HG03460 (cell line): ENCODE measurements around the gene ZBTB7A.
"Not testable (repeated sequence)": the region's sequence is repeated elsewhere in the genome, so short reads cannot be mapped to it uniquely, and the experiment has no call there.

Experiments
- ATAC-seq: cut with Tn5 transposase; IDR thresholded peaks from one replicate; pipeline ENCODE4 v1.9.1; 2021; ENCODE audit not compliant: unreplicated experiment

Gene ZBTB7A

DNA sequence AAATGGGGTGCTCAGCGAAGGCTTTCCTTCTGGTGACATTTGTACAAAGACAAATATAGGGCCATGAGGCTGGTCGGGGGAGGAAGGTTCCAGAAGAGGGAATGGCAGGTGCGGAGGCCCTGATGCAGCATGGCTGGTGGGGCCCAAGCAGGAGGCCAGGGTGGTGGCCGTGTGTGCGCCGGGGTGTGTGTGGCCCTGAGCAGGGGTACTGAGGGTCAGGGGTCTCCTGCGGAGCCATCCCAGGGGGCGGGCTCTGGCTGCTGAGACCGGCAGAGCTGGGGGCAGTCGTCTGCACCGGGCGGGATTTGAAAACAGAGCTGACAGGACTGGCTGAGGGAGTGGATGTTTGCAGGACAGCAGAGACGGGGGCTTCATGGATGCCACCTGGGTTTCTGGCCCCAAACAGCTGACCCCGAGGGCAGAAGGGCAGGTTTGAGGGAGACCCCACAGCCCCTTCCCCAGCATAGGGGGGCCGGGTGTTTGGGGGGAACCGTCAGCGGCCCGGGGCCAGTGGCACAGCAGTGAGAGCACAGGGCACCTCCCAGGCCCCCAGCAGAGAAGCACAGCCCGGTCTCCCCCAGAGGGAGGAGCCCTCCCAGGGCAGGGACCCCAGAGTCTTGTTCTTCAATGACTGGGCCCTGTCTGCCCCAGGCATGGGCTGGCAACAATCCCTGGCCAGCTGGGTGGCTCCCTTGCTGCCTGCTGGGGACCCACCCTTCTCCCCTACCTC, 47.8 kb downstream of the ZBTB7A start:
- no peak for ATAC-seq

DNA sequence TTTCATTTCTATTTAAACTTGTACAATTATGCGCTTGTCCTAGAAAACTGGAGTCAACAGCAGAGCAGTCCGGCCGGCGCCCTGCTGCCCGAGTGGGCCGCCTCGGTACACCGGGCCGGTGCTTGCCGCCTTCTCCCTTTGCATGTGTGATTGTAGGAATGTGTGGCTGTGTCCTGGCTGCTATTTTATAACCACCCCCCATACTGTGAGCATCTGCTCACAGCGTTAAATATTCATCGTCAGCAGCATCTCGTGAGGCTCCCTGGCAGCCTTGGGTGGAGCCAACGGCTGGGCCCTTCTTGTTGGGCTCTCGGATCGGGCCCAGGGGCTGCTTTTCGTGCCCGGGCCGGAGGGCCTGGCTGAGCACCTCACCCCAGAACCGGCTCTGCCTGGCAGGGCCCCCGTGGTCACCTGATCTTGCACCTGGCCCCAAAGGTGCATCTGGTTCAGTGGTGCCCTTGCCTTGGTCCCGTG, 48.5 kb downstream of the ZBTB7A start:
- ATAC-seq, result no peak

GRCh38 chr19:4016903-4017638, 49.6 kb downstream of the ZBTB7A start:
- ATAC-seq, result no peak

DNA sequence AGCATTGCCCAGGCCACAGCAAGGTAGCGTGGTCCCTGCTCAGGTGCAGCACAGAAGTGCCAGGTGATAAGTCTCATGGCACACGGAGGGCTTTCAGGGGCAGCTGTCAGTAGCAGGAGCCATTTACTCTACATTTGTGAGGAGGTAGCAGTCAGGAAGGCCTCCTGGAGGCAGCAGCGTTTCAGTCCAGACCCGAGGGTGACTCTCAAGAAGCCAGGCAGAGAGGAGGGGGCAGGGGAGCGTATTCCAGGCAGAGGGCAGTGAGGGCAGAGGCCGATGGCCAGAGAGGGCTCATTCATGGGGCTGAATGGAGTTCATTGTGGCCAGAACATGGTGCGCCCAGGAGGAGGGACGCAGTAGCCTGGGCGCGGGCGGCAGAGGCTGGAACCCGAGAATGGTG, 50.2 kb downstream of the ZBTB7A start:
- no peak for ATAC-seq

- ATAC-seq, result no peak
Measured at GRCh38 chr19:4015705-4016402, 50.8 kb downstream of the ZBTB7A start.

DNA sequence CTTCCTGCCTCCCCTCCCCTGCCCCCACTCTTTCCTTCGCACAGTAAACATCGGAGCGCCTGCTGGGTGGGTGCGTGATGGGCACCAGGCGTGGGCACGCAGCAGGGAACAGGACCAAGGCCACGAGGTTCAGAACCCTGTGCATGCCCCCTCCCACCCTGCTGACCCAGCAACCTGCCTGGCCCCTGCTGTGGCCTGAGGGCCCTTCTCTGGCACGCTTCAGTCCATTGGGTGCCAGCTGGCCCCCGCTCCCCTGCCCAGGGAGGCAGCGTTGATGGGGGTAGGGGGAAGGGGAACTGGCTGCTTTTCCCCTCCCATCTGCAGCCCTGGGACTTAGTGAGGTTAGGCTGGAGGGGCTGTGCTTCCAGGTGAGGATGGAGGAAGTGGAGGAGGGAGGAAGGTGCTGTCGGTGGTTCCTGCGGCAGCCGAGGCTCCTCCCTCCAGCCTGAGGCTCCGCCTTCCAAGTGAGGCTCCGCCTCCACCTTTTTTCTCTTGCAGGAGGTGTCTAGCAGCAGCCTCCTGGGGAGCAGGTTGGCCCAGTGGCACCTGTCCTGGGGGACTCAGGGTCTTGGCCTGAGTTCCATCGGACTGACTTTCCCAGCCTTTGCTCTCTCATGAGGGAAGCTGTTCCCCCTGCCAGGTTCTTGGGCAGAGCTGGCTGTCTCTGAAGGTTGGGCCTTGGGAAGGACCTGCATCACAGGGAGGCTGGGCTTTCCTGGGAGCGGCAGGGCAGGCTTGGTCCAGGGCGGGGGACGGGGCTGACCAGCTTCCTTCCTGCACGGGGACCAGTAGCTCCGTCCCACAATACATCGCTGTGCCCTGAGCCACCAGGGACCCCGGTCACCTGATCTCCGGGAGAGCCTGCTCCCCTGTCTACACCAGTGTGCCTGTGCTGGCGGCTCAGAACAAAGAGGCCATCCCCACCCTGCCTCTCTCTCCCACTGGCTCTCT, 51.9 kb downstream of the ZBTB7A start:
- ATAC-seq, result no peak

- ATAC-seq, result no peak
Measured at GRCh38 chr19:4013886-4014540, 52.7 kb downstream of the ZBTB7A start.

GRCh38 chr19:4012975-4013634, 53.6 kb downstream of the ZBTB7A start:
- no peak for ATAC-seq

- ATAC-seq, result no peak
Measured at GRCh38 chr19:4012092-4012974, 54.4 kb downstream of the ZBTB7A start.

- not testable (repeated sequence) for ATAC-seq
Measured at GRCh38 chr19:4011430-4011829, 55.3 kb downstream of the ZBTB7A start.

- no peak for ATAC-seq
Measured at GRCh38 chr19:4010808-4011110, 55.9 kb downstream of the ZBTB7A start.

GRCh38 chr19:4009990-4010807, 56.5 kb downstream of the ZBTB7A start:
- ATAC-seq, result no peak

DNA sequence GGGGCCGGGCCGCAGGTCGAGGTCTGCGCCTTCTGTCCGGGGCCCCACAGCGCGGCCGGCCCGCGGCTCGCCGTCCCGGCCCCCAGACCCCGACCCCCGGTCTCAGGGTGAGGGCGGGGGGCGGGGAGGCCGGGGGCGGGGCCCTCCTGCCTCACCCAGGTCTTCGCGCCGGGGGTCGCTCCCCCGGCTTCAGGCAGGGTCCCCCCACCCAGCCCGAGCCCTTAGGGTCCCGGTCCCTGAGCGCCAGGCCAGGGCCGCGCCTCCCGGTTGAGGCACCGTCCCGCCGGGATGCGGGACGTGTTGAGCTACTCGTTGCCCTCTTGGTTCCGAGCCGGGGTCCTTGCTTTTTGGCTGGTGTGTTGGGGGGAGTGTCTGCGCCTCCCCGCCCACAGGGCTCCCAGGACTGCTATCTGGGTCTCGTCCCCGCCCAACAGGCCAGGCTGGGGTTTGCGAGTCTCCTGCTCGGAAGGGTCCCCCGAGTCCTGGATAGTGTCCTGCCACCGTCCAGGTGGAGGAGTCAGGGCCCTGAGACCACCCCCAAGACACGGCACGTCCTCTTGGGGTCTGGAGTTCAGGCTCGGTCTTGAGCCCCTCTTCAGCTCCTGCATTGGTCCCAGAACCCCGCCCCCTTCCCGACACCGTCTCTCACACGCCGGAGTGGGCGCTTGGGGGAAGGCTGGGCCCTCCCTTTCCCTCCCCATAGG, 58.7 kb downstream of the ZBTB7A start:
- ATAC-seq, result no peak

GRCh38 chr19:4007021-4007835, 59.5 kb downstream of the ZBTB7A start, which contains the start of gene PIAS4:
PIAS4 (plus strand) TSS chr19:4007736; CDS start chr19:4007761, 25 bp downstream.
- peak; percentile 77 for ATAC-seq

GRCh38 chr19:4005436-4005835, 61.3 kb downstream of the ZBTB7A start:
- ATAC-seq, result not testable (repeated sequence)

- ATAC-seq, result not testable (repeated sequence)
Measured at GRCh38 chr19:4000798-4001197, 65.9 kb downstream of the ZBTB7A start.
